Peyer's patch (tissue), 4 donors: ENCODE results near the gene DDI2.

ENCODE experiments used
- CTCF ChIP-seq, 6 experiments: fragments of 450-650 bp in 4 of 6; fragments of 200-600 bp in 2 of 6; sonication (generic) in 1 of 6; IDR thresholded peaks; one replicate each; pipeline ENCODE4 v1.5.1; 2017 to 2019; ENCODE audit warnings: antibody characterized with exemption in 6 of 6, mild to moderate bottlenecking in 3 of 6, moderate library complexity in 1 of 6
- POLR2A ChIP-seq, 2 donors: fragments of 450-650 bp; IDR thresholded peaks; one replicate each; pipeline ENCODE4 v1.5.1; 2017; ENCODE audit warnings: antibody characterized with exemption in 2 of 2, mild to moderate bottlenecking in 2 of 2, moderate library complexity in 2 of 2

GRCh38 chr1:15598436-15598835 lies 18.8 kb upstream of the DDI2 start:
- no peak for TF ChIP-seq CTCF (IDR thresholded peaks at IDR 0.05)
- no peak for TF ChIP-seq POLR2A (IDR thresholded peaks at IDR 0.05)
